NCI-H2081 (cell line): ENCODE data around the gene TMEM132D.
"Not testable (repeated sequence)": the region's sequence is repeated elsewhere in the genome, so short reads cannot be mapped to it uniquely, and the experiment has no call there.

Experiments used
- DNase-seq, 2 experiments: peaks; one replicate each; lab custom pipeline; 2025; lab: John Stamatoyannopoulos, UW

The TMEM132D gene

GRCh38 chr12:129237881-129238280 is 665.9 kb downstream of the TMEM132D start:
- no peak for DNase-seq

GRCh38 chr12:129234209-129234608 is 669.6 kb downstream of the TMEM132D start:
- DNase-seq, result no peak

DNA sequence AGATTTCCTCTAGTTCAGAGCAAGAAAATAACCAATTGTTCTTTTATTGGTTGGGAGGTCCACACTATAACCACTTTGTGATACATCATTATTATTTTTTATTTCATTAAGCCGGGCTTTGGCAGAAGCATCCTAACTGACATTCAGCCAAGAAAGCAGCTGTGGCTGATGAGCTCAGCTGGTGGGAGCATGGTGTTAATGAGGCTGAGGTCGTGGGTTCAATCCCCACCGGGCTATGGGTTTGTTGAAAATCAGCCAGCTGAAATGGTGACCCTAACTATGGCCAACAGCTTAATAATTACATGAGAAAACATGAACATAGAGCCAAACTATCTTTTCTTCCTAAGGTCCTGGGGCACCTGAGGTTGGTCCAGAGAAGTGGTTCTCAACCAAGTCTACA is 672.3 kb downstream of the TMEM132D start:
- no peak for DNase-seq

GRCh38 chr12:129230995-129231394 is 672.8 kb downstream of the TMEM132D start:
- no peak for DNase-seq

DNA sequence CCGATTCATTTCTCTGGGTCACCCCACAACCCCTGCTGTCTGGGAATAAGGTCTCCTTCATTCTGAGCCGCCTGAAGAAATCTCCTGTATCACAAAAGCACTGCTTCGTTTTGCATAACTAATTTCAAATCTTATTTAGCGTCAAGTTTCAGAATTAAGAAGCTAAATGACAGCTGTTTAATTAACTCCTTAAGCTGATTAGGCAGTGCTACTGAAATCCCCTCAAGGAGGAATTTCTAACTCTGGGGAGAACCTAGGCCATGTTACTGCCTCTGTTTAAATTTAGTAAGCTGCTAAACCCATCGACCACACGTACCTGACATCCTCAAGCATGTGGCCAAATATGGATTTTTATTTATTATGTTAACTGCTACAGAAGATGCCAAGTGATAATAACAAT is 677.0 kb downstream of the TMEM132D start:
- DNase-seq, result no peak

DNA sequence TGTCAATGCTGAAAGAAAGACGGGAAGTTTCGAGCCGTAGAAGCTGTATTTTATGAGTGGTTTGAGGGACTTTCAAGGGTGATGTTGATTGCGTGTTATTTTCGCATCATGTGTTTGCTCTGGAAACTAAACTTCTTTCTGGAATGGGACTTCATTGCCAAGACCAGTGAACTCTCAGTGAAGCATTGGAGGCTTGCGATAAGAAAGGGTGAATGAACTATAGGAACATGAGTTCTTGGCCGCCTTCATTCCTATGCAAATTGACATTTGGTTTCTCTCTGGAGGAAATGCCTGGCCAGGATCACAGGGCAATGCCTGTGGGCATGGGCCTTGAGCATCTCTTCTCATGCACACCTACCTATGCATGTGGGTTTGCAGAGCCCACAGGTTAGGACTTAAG is 677.8 kb downstream of the TMEM132D start:
- DNase-seq, result no peak

- DNase-seq, result no peak
Measured at GRCh38 chr12:129215556-129215955, 688.3 kb downstream of the TMEM132D start.

- DNase-seq, result no peak
Measured at GRCh38 chr12:129213551-129213950, 690.3 kb downstream of the TMEM132D start.

DNA sequence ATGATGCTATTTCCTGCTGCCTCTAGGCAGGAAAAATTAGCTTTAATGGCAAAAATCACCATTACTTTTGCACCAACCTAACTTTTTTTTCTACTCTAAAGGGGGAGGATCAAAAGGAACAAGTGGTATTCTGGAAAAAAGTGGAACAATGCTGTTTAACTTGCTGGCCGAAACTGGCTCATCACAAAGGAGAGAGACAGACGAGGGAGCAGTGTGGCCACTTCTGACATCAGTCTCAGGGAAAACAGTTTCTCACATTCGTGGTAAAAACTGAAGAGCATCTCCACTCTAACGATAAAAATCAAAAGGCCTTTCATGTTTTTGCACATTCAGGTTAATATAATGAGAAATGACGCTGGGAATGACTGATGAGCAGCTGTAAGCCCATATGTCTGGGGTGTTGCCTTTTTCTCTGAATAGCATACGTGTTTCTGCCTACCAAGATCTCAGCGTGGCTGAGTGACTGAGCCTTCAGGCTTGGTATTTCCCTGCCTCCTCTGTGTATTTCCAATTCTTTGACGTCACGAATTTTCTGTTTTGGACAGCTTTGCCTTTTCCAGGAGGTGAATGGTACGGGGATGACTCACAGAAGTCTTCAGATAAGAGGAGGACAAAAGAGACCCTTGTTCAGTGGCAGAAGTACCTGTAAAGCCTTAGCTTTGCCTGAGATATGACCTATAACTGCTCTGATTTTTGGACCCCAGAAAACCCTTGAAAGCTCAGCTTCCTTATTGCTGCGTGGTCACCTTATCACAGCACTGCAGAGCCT is 691.8 kb downstream of the TMEM132D start:
- DNase-seq, result no peak

DNA sequence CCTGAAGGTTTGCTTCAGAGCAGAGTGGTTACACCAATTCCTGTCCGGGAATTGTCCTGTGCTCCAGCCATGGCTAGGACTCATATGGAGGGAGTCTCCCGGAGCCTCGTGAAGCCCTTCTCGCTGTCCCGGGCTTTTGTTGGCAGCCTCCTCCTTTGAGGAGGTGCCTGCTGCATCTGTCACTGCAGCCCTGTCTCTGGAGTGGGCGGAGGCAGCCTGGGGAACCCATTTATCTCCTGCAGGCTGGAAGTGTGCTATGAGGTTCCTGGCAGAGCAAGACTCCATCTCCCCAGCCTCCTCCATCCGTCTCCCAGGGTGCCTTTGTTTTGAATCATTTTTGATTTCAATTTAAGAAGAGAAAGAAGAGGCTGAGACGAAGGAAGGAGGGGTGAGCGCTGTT is 695.3 kb downstream of the TMEM132D start:
- no peak for DNase-seq

- DNase-seq, result no peak
Measured at GRCh38 chr12:129207084-129207483, 696.7 kb downstream of the TMEM132D start.

DNA sequence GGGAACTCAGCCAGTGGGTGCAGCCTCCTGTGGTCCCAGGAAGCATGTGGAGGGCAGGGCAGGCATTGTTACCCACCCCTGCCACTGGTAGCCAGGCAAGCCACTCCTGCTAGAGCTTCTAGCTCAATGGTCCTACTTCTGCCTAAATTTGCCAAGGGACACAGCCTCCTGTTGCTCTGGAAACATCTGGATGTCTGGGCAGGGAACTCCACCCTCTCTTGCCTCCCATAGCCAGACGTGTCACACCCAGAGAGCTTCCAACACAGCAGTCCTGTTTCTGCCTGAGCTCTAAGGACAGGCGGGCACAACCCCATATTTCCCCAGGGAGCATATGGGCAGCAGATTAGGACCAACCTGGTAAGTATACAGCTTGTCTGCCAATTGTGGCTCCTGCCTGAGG is 700.4 kb downstream of the TMEM132D start:
- DNase-seq, result no peak

DNA sequence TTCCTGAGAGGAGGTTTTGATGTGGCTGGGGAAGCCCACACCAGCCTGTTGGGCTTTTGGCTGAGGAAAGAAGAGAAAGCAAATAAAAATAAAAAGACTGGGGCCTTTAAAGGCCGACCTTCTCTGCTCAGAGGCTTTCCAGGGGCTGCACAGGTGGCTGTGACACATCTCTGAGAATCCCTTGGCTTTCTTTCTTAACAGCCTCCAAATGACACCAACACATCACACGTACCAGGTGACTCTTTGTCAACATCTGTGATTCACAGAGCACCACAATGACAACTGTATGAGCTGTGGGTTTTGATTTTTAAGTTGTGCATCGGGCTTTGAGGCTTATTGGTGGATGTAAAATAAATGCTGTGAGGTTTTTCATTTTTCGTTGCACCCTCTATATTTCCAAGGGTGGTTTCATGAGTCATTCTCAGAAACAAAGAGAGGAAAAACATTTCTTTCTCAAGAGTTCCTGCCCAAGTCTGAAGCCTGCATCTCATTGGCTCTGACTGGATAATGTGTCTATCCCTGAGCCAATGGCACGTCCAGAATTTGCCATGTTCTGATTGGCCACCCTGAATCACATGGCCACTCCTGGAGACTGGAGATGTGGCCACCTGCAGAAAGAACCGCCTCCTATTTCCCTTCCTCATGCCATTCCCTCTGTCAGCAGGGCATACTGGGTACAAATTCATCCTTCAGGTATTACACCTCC is 701.6 kb downstream of the TMEM132D start:
- DNase-seq, result no peak

- no peak for DNase-seq
Measured at GRCh38 chr12:129201029-129201428, 702.8 kb downstream of the TMEM132D start.

DNA sequence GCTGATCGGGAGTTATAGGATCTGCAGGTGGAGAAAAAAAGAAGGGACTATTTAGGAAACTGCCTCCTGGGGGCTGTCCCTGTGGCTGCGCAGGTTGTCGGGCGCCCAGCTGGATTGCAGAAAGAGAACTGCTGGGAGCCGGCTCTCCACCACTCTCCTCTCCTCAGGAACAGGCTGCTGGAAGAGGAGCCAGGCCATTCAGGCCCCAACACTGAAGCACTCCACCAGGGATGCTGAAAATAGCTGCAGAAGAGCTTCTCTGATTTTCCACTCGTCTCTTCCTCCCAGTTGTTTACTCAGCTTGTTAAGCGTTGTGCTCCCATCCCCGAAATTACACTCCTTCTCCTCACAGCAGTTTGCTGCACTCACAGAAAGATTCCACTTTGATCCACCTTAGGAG is 703.2 kb downstream of the TMEM132D start:
- DNase-seq, result no peak

- no peak for DNase-seq
Measured at GRCh38 chr12:129196927-129197326, 706.9 kb downstream of the TMEM132D start.

DNA sequence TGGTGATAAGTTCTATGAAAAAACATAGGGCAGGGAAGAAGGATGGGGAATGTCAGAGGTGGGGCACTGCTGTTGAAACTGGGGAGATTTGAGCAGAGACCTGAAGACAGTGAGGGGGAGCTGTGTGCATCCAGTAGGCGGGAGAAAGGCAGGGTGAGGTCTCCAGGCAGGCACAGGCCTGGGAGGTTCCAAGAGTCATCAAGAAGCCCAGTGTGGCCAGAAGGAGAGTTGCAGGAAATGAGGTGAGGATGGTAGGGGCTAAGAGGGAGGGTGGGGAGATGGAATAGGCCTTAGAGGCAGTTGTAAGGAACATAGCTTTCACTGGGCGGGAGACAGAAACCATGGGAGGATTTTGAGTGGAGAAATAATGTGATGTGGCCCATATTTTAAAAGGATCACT is 708.7 kb downstream of the TMEM132D start:
- DNase-seq, result no peak

- peak; percentile 23 to 25 for DNase-seq
Measured at GRCh38 chr12:129193263-129193871, 710.5 kb downstream of the TMEM132D start.

DNA sequence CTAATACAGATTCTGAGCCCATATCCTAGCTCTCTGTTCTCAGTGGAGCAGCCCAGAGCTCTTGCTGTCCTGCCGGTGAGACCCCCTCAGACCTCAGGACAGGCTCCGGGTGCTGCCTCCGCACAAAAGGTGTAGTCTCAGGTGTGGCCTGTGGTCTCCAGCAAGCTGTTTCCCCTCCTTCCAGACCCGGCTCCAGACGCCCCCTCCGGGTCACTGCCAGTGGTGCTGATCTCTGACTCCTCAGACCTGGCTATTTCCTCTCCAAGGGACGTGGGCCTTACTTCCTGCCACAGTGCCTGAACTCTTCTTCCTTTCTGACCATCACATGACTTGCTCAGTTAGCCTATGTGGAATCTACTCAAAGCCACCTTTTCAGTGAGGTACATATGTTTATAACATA is 713.0 kb downstream of the TMEM132D start:
- no peak for DNase-seq

DNA sequence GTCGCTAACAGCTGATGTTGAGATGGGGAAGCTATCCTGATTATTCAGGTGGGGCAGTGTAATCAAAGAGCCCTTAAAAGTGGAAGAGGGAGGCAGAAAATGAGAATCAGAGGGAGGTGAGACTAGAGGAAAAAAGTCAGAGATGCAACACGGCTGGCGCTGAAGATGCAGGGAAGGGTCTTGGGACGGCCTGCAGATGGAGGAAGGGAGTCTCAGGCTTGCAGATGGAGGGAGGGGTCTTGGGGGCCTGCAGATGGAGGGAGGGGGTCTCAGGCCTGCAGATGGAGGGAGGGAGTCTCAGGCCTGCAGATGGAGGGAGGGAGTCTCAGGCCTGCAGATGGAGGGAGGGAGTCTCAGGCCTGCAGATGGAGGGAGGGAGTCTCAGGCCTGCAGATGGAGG is 713.9 kb downstream of the TMEM132D start:
- DNase-seq, result not testable (repeated sequence)

DNA sequence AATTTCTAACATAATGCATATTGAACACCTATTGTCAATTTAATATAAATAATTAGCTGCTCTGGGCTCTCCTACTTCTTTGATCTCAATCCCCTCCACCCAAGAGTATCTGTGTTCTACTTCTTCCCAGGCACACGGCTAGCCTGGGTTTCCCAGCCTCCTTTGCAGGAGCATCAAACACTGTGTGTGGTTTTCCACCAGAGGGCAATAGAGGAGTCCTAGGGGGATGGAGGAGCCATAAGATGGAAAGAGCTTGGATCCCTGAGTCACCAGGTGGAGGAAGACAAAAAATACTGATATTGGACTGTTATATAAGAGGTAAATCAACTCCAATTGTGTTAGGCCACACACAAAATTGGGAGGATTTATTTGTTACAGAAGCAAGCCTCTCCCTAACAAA is 716.9 kb downstream of the TMEM132D start:
- DNase-seq, result peak; percentile 2 to 36

- no peak for DNase-seq
Measured at GRCh38 chr12:129185855-129186254, 718.0 kb downstream of the TMEM132D start.
